Endometrial microvascular endothelial cells (primary cell): ENCODE data around the gene KPTN. TPM values are rescaled to one million over a fixed set of nuclear protein-coding genes. Genes with fewer than 3 reads are reported as not detected.

Experiments
- in situ Hi-C: cut with HindIII; loops from 2 replicates; pipeline ENCODE4 v1.10.0; 2017; ENCODE audit warnings: low sequenced_read_pairs, low pct_unique_long_range_greater_than_20kb; ENCODE audit errors: inconsistent ontology term
- total RNA-seq: library from RNA; depleted of rRNA; stranded (reverse); fragments of >200 nt; gene quantifications from one replicate; pipeline ENCODE4 v1.2.3, GENCODE V29; 2015; ENCODE audit errors: inconsistent ontology term

The KPTN gene
- total RNA-seq, 1 donor from 2014 or later: 5.0 TPM

DNA sequence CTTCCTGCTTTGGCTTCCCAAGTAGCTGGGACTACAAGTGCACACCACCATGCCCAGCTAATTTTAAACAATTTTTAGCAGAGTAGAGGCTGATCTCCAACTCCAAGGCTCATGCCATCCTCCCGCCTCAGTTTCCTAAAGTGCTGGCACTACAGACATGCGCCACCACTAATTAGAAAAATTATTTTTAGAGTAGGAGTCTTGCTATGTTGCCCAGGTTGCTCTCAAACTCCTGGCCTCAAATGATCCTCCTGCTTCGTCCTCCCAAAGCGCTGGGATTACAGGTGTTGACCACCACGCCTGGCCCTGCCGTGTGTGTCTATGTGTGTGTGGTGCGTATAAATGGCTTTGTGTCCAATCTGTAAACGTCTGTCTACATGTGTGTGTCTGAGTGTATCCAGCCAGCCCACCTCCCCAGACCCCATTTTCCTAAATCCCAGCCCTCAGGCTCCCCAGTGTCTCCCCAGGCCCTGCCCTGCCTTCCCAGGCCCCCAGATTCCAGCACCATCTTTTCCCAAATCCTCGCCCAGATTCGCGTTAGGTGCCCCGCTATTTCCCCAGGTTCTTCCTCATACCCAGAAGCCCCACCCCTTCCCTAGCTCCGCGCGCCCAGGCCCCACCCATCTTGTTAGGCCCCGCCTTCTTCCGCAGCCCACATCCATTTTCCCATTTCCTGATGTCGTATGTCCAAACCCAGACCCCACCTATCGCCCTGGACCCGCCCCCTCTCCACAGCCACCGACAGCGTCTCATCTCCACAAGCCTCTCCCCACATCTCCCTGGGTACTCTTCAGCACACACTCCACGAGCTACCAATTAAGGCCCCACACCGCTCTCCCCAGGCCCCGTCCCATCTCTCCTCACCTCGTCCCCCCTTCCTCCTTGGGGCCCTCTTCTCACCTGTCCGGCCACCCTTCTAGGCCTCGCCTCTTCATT is 37.2 kb downstream of the KPTN start:
- in situ Hi-C loops: no loop called here

DNA sequence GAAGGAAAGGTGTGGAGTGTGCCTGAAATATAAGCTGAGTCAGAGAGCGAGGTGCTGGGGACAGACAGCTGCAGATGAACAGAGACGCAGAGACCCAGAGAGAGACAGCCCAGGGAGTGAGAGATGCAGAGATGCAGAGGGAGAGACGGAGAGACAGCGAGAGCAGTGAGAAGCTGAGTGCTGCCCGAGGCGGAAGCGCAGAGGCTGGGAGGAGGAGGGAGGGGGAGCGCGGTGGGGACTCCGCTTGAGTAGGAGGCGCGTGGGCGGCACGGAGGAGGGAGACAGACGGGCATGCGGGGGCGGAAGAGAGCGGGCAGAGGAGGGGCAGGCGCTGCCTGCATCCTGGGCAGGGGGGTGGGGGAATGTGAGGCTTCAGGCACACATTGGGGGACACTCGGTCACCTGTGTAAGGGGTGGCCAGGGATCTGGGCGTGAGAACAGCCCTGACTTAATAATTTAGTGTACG is 38.0 kb downstream of the KPTN start:
- in situ Hi-C loops: no loop called here

DNA sequence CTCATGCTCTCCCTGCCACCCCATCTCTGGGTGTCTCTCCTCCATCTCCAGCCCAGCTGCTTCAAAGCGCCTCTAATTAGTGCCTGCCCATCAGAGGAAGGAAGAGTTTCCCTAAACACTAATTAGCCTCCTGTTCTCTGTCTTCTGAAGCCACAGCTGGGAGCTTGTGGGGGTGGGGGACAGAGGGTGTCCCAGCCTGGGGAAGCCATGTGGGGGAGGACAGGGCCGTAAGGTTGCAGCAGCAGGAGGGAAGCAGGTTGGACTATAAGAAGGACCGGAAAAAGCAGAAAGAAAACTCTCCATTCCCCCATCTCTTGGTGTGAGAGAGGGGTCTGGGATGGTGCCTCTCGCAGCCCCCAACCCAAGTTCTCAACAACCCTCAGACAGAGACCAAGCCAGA is 38.5 kb downstream of the KPTN start:
- in situ Hi-C loops: no loop called here

DNA sequence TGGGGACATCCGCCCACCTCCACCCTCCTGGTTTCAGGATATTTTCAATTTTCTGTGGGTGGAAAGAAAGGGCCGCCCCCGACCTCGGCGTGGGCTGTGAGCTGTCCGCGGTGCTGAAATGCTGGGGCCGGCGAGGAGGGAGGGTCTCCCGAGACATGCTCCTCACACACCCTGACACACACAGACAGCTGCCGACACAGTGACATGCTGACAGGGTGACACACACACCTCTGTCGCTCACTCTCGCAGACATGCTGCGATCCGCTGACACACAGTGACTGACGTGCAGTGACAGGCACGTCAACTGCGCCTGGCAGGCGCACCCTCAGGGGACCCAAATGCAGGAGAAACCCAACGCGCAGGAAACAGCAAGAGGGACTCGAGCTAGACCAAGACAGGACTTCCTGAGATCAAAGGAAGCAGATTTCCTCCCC is 39.6 kb downstream of the KPTN start:
- in situ Hi-C loops: no loop called here

DNA sequence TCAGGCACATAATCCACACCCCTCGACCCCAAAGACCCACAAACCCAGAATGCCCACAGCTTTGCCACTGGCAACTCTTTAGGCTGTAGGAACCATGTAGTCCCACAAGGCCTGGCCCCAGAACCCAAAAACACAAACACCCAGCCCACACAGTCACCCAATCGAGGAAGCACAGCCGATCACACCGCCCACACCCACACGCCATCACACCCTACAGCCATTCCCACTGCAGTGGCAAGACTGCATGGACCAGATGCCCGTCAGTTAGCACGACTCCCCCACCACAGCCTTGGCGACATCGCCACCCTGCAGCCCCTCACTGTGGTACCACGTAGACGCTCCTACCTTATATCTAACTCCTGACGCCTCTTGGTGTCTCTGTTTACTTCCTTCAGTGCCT is 40.7 kb downstream of the KPTN start:
- in situ Hi-C loops: no loop called here

DNA sequence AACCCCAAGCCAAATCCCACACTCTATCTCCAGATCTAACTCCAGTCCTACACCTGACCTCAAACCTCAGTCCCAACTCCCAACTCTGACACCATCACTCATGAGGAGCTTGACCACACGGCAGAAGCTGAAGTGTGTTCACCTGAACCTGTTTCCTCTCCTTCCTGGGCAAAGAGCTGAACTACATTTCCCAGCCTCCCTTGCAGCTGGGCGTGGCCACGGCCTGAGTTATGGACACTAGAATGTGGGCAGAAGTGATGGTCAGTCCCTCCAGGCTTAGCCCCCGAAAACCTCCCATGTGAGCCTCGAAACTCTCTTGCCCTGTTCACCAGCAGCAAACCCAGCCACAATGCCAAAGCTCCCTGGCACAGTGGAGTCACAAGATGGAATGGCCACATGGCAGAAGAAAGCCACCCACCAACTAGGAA is 45.2 kb downstream of the KPTN start:
- in situ Hi-C loops: no loop called here

DNA sequence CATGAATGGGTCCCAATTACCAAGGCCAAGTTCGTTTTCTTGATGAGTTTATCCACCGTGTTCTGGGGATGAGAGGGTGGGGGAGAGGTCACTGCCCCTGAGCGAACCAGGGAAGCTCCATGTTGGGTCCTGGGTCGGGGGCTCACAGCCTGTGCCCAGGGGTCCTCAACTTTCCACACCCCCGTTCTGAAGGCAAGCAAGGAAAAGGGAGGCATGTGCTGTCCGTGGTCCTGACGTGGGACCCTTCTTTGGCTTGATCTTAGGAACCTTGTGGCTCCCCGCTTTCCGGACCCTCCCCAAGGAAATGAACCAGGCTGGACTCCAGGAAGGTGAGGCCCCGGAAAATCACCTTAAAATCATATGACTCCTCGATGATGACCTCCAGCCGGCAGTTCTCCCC is 46.5 kb downstream of the KPTN start:
- in situ Hi-C loops: no loop called here

DNA sequence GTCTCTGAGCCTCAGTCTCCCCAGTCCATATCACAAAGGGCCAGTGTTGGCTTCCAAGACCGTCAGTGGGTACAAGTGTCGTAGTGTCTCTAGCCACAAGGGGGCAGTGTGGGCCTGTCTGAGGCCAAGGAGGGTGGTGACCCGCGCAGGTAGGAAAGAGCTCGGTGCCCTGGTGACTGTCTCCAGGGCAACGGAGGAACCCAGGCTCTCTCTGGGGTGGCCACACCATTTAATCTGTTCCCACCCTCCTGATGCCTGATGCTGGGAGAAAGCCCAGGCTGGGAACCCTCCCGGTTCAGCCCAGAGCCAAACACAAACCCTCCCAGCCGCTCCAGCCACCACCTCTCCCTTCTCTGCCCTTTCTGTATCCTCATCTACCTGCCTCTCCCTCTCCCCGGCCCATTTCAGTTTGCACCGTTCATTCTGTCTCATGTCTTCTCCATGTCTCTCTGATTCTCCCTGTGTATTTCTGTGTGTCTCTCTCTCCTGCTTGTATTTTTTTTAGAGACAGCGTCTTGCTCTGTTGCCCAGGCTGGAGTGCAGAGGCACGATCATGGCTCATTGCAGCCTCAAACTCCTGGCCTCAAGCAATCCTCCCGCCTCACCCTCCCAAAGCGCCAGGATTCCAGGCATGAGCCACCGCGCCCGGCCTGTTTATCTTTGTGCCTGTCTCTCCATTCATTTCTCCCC is 47.2 kb downstream of the KPTN start:
- in situ Hi-C loops: no loop called here

DNA sequence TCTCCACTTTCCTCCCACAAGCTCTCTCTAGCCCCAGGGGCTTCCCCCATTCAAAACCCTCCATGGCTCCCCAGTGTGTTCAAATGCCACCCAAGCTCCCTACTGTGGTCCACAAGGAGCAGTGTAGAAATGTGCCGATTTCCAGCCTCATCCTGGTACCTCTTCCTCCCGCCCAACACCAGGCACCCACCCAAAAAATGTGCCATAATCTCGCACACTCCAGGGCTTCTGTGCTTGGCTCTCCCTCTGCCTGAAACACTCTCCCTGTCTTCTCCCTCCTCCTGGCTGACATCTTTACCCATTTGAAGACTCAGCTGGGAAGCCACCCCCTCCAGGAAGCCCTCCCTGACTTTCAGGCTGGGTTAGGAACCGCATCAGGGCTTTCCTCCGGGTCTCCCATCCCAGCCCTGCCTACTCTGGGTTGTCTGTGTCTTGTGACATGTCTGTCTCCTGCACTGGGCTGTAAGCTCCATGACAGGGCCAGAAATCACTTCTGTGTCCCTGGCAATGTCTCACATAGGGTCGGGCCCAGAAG is 48.1 kb downstream of the KPTN start:
- in situ Hi-C loops: no loop called here

DNA sequence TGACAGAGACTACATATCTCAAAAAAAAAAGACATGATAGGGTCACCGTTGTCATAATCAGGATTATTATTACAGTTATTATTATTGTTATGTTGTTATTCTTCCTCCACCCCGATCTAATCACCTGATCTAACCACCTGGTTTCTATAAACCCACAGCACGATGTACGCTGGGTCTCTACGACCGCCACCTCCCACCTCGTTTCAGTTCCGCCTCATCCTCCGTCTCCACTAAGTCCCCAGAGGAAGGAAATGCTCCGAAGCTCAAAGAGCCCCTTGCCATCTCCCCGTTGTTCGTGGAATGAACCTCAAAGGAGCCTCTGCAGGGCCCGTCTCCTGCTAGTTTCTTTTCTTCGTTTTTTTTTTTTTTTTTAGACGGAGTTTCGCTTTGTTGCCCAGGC is 48.8 kb downstream of the KPTN start:
- in situ Hi-C loops: no loop called here

DNA sequence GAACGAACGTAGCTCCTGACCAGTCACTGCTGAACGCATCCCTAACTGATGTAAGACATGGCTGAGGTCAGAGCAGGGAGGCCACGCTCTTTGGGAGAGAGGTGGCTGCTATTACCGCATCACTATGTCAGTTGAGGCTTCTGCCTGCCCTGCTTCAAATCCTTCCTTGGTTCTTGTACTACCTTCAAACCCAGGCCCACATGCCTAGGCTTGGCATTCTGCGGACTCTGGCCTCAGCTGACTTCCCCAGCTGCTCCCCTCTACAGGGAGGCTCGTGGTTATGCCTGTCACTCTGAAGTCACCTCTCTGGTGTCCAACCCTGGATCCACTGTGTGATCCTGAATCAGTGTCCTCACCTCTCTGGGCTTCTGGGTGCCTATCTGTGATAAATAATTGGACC is 49.9 kb downstream of the KPTN start:
- in situ Hi-C loops: no loop called here

DNA sequence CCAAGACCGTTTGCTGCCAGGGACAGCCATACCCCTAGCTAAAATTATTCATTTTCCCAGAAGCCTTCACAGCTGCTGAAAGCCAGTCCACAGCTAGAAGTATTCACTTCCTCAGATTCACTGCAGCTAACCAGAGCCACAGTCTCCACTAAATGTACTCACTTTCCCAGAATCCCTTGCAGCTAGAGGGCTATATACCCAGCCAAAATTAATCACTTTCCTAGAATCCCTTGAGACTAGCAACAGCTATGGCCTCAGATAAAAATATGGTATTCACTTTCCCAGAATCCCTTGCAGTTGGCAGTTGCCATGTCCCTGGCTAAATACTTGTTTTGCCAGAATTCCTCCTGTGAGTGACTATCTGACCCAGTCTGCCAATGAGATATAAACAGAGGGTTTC is 50.9 kb downstream of the KPTN start:
- in situ Hi-C loops: no loop called here

DNA sequence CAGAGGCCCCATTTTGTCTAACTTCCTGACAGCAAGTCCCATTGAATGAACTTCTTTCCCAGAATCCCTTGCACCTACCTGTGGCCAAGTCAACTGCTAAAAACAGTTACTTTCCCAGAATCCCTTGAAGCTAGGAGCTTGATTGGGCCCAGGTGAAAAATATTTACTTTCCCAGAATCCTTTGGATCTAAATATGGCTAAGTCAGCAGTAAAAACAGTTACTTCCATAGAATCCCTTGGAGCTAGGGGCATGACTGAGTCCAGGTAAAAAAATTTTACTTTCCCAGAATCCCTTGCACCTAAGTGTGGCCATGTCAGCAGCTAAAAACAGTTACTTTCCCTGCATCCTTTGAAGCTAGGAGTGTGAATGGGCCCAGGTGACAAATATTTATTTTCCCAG is 51.5 kb downstream of the KPTN start:
- in situ Hi-C loops: no loop called here

DNA sequence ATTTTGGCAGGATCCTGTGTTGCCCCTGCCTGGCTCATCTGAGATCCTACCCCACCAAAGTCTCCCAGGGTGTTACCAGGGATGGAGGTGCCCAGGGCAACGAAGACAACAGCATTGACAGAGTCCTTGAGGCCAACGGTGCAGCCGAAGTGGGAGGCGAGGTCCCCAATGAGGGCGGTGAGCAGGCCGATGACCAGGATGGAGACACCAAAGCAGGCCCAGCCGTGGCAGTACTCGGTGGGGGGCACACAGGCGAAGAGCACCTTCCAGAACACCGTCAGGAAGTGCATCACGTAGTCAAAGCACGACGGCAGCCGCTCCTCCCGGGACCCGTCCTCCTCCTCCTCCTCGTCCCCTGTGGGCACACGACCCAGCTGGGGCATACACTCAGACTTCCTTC is 51.9 kb downstream of the KPTN start:
- in situ Hi-C loops: no loop called here

DNA sequence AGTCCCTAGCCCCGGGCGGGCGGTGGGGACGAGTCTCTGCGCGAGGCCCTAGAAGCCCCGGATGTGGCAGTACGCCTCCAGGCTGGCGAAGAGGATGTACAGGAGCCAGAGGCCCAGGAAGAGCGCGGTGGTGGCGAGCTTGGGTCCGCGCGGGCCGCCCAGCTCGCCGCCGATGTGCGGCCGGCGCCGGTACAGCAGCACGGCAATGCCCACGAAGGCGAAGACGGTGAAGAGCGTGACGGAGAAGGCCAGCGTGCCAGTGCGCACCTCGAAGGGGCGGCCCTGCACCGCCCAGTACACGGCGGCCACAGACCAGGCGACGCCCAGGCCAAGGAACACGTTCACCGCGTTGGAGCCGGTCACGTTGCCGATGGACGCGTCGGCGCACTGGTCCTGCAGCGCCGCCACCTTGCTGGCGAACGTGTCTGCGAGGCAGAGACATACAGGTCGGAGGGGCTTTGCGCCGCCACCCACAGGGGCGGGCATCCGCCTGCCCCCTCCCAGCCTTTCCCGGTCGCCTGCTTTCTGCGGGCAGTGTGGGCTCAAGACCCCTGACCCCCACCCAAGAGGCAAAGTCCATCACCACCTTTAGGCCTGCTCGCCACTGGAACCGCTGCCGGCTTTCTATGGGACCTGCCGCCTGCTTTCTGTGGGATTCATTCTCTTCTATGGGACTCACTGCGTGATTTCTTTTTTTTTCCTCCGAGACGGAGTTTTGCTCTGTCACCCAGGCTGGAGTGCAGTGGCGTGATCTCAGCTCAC is 53.8 kb downstream of the KPTN start:
- in situ Hi-C loops: no loop called here

DNA sequence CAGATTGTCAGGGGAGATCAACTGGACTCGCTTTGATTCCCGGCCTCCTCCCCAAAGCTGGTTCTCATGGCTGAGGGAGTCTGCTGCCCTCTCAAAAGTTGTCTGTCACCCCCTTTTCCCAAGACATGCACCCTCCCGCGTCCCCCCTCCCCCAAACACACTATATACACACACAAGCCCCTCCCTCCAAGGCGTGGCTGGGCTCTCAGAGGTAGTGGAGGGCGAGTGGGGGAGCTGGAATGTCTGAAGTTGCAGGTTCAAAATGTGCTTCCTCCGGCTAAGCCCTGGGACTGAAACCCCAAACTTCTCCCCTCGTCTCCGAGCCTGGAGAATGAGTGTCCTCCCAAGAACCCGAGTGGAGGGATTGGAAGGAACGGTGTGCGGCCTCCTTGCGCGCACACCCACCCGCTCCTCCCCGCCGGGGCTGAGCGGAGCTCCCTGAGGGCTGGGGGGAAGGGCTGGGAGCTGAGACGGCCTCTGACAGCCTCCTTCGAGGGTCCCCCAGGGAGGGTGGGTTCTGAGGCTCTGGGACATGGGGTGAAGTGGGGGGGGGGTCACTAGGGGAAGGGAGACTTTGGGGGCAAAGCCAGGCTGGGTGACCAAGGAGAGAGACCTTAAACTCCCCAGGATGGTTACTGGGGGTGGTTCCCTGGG is 54.8 kb downstream of the KPTN start:
- in situ Hi-C loops: no loop called here

DNA sequence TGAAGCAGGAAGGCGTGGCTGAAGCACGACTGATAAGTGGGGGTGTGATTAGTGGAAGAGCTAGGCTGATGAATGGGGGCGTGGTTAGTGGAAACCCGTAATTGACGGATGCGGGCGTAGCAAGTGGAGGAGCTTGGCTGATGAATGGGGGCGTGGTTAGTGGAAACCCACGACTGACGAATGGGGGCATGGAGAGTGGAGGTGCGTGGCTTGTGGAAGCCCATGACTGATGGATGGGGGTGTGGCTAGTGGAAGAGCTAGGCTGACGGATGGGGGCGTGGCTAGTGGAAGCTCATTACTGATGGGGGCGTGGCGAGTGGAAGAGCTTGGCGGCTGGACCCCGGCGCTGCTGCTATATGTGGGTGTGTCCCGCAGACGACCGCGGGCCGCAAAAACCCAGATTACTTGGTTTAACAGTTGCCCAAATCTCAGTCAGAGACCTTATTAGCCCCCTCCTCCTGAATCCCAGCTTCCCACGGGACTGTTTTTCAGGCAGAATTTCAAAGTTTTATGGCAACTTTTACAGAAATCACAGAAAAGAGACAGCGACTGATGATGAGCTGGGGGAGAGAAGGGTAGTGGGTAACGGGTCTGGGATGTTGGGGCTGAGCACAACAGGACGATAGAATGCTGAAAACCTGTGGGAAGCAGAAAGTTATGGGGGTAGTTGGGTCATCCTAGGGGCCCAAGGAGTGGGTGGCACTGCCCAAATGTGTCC is 55.7 kb downstream of the KPTN start:
- in situ Hi-C loops: no loop called here
